Right lobe of liver (tissue), 4 donors: ENCODE results near the gene SLAIN1.
"Not testable (repeated sequence)": the region's sequence is repeated elsewhere in the genome, so short reads cannot be mapped to it uniquely, and the experiment has no call there.

Experiments used
- CTCF ChIP-seq, 4 donors: fragments of 200-600 bp in 3 of 4; fragments of 450-650 bp in 1 of 4; IDR thresholded peaks; one replicate each; pipeline versions ENCODE4 v1.5.1 to v1.8.0; 2016 to 2022; ENCODE audit warnings: antibody characterized with exemption in 4 of 4, mild to moderate bottlenecking in 2 of 4
- POLR2A ChIP-seq: fragments of 450-650 bp; IDR thresholded peaks from one replicate; pipeline ENCODE4 v1.6.1; 2017; ENCODE audit warnings: antibody characterized with exemption, mild to moderate bottlenecking
- donor health status: DM: no; HTN: no; CAD: no.
- donor health status: DM: no; HTN: no; CAD: no.
- donor health status: DM: no; HTN: yes; CAD: no.

GRCh38 chr13:77662301-77662700 is 35.2 kb upstream of the SLAIN1 start:
- not testable (repeated sequence) for TF ChIP-seq CTCF (IDR thresholded peaks at IDR 0.05); POLR2A
